ENCODE measurements around the gene WWC2.

The WWC2 gene

DNA sequence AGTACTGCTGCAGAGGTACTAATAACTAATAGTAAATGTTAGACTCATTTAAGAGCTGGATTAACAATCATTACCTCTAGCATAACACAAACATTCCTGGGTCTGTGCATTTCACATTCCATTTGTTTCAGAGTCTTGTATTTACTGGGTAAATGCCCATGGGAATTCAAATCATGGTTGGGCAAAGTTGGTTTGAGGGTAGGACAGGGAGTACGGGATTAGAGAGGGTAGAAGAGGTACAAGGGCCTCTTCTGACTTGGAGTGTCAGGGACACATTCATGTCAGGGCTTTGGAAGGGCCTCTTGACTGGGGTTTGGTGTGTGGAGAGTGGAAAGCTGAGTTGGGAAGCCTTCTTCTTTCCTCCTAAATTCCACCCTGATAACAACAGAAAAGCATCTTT is 65.9 kb downstream of the WWC2 start:
- in situ Hi-C loops (cut with HindIII; ENCODE audit: low sequenced_read_pairs), result no loop called here

DNA sequence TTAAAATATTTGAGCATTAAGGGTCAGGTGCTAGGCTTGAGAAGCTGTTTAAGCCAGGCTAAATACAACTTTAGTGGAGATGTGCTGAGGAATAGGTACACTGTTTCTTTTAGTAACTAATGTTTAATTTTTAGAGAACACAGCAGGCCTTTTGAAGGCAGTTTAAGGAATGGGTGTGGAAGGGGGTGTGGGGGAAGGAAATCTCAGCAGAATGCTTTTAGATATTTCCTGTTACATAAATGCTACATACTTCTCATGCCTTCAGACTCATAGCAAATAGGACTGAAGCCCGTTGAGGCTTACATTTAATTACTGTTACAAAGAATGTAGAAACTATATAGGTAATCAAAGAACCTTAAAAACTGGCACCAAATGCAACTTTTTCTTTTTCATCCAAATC is 66.3 kb downstream of the WWC2 start:
- in situ Hi-C loops (cut with HindIII; ENCODE audit: low sequenced_read_pairs), result no loop called here

DNA sequence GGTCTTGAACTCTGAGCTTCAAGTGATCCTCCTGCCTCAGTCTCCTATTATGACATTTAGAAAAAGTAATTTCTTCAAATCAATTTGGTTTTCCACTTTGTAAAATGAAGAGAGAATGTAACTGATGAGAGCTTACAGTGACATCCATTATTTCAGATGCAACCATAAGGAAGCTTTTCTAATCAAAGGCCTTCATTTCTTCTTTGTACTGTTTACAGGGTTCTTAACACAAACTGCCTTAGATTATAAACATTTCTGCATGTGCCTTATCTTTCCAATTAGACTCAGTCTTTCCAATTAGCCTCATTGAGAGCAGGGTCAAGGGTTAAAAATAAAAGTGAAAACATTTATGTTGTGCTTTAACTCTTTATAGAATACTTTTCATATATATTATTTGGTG is 71.8 kb downstream of the WWC2 start:
- in situ Hi-C loops (cut with HindIII; ENCODE audit: low sequenced_read_pairs), result no loop called here

DNA sequence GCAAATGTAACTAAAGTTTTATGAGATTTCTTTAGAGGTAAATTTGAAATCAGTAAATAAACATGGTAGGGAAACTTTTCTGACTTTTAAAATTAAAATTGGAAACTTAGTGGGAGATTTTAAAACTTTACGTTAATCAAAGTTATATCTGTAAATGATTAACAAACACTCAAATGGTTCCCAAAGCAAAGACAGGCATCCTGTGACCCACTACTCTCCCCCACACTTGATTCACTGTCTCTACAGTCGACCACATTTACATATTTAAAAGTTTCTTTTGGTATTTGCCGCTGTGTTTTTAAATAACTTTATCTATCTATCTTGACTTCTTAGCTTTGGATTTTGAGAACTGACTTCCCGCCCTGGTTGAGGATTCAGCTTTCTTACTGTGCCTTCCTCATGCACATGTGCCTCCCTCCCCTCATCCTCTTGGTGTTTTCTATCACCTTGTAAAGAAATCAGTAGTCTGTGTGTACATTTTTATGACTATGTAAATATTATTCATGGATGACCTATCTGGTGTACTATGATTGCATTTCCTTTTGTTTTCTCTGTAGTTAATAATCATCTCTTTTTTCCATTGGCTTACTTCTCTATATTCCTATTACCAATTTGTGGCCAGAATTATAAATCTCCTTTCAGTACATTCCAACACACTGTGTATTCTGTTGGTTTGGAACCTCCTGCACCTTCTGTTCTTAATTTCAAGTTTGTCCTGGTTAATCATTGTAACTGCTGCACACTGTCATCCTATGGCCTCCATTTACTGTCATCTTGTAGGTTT is 72.6 kb downstream of the WWC2 start:
- in situ Hi-C loops (cut with HindIII; ENCODE audit: low sequenced_read_pairs), result no loop called here

DNA sequence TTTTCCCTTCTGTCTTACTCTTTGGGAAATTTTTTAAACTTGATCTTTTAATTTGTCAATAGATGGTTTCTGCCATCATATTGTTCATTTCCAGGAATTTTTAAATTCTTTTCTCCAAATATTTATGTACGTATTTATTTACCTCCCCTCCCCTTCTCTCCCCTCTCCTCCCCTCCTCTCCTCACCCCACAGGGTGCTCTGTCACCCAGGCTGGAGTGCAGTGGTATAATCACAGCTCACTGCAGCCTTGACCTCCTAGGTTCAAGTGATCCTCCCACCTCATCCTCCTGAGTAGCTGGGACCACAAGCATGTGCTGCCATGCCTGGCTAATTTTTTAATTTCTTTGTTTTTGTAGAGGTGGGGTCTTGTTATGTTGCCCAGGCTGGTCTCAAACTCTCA is 73.8 kb downstream of the WWC2 start:
- in situ Hi-C loops (cut with HindIII; ENCODE audit: low sequenced_read_pairs), result no loop called here

DNA sequence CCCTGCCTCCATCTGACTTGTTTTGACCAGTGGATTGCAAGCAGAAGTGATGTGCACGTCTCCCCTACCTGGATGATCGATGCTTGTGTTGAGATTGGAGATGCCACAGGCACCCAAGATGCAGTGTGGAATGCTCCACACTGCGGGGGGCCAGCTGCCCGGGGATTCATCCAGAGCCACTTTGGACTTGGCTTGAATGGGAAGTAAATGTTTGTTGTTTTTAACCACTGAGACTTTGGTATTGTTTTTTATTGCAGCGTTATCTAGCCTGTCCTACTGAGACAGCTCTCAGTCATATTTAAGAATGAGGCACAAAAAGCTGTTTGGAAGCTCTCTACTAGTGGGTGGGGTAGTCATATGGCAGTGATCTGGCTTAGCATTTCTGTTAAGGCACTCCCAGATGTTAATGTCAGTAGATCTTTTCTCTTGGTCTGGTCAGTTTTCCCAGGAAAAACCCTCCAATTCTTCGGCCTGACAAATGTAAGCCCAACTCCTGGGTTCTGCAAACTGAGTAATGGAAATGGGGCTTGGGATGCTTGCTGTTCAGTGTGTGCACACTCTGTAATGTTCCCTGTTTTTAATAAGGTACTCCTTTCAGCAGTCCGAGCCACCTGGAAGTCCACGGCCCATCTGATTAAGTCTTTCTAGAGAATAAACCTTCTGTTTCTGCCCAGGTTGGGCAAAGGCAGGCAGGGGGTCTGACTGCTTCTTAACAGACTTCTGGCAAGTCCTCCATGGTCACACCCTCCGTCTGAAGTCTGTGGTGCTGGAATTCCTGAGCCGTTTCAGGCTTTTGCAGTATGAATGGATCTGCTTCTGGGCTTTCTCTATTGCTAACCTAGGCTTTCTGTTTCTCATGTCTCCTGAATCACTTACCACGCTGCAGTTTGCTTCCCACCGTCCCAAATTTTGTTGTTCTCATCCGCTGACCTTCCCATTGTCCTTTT is 74.8 kb downstream of the WWC2 start:
- in situ Hi-C loops (cut with HindIII; ENCODE audit: low sequenced_read_pairs), result no loop called here

DNA sequence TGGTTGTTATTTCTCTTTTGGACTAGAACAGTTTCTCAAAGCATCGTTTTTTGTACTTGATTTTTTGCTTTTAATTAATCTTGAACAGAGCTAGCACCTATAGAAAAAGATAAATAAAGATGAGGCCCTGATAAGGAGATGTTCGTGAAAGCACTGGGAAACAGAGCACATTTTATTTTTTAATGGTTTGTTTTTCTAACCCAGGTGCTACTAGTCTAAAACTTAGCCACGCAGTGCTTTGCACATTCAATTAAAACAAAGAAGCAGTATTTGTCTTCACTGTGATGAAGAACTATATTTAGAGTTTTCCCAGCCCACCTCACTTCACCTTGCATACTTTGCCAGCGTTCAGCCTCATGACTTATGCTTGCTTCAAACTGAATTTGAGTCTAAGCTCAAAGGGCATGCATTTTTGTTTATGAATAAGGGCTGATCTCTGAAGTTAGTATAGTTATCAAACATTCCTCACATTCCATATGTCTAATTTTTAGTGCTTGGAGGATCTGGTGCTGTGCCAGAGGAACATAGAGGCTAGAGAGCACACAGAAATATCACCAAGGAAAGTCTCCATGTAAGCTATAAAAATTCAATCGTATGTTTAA is 76.7 kb downstream of the WWC2 start:
- in situ Hi-C loops (cut with HindIII; ENCODE audit: low sequenced_read_pairs), result no loop called here

DNA sequence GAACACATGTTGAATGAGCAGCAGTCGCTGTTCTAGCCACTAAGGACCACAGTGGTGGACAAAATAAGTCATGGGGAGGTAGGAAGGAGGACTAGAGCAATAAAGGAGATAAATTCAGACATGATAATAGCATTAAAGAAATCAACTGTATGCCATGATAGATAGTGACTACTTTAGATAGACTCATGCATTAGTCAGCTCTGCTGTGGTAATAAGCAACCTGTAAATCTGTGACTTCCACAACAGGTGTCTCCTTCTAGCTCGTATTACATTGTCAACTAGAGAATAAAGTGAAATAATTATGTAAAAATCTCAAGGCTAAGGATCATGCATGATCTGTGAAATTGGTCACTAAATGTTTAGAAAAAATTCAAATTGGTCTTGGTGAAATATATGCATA is 77.9 kb downstream of the WWC2 start:
- in situ Hi-C loops (cut with HindIII; ENCODE audit: low sequenced_read_pairs), result no loop called here

DNA sequence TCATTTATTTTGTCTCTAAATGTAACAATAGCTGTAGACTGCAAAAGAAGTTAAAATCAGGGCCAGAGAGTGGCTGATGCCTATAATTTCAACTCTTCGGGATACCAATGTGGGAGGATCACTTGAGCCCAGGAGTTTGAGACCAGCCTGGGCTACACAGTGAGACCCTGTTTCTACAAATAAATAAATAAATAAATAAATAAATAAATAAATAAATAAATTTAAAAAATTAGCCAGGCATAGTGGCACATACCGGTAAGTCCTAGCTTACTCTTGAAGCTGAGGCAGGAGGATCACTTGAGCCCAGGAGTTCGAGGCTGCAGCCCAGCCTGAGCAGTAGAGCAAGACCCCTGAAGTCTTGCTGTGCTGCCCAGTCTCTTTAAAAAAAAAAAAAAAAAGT is 79.1 kb downstream of the WWC2 start:
- in situ Hi-C loops (cut with HindIII; ENCODE audit: low sequenced_read_pairs), result no loop called here

DNA sequence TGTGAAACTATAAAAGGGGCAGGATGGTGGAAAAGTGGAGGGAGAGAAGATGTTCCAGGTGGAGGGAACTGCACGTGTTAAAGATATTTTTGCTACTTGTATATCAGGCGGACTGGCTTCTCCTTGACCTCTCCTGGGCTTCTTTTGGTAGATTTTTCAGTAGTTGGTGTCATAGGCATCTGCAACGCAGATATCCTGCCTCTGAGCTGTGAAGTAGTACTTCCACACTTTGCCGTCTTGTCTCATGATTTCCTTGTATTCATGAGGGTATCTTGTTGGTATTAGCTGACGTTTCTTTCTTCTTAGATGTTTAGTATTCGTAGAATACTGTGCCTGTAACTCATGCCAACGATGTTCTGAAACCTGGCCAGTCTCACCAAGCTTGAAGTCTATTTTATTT is 81.0 kb downstream of the WWC2 start:
- in situ Hi-C loops (cut with HindIII; ENCODE audit: low sequenced_read_pairs), result no loop called here

DNA sequence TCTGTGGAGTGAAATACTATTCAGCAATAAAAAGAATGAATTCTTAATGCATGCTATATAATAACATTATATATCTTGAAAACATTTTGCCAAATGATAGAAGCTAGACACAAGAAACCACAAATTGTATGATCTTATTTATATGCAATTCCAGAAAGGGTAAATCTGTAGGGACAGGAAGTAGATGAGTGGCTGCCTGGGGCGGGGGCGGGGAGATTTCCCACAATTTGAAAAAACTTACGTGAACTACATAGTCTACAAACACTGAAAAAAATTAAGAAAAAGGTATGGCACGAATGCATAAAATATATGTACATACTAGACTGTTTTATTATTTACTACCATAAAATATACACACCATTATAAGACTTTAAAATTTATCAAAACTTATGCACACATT is 81.6 kb downstream of the WWC2 start:
- in situ Hi-C loops (cut with HindIII; ENCODE audit: low sequenced_read_pairs), result no loop called here

DNA sequence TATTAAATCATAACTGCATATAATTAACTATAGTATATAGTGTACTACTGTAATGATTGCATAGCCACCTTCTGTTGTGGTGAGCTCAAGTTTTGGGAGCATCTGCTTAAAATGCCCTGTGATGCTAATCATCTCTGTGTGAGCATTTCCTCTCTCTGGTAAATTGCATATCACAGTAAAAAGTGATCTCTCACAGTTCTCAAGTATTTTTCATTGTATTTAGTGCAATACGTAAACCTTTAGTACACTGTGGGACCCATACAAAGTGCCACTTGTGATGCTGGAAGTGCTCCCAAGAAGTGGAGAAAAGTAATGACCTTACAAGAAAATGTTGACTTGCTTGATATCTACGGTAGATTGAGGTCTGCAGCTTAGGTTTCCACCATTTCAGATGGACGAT is 82.0 kb downstream of the WWC2 start:
- in situ Hi-C loops (cut with HindIII; ENCODE audit: low sequenced_read_pairs), result no loop called here

DNA sequence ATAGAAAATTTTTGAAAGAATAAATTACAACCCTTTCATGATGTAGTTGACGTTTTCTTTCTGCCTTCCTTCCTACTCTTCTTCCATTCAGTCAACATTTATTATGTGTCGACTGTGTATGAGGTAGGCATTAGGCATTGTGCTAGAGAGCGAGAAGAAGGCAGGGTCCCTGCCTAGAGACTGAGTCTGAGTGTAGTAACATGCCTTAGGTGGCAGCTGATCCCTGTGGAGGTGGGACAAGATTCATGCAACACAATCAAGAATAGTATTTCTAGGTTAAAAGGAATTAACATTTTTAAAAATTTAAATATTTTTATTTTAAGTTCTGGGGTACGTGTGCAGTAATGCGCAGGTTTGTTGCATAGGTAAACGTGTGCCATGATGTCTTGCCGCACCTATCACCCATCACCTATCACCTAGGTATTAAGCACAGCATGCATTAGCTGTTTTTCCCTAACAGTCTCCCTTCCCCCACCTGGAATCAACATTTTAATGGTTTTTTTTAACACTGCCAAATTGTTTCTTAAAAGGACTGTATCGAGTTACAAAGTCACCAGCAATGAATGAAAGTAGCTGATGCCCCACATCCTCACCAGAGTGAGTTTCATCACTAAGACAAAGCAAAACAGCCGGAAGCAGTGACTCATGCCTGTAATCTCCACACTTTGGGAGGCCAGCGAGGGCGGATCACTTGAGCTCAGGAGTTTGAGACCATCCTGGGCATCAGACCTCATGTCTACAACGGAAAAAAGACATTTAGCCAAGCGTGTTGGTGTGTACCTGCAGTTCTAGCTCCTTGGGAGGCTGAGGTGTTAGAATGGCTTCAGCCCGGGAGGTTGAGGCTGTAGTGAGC is 84.0 kb downstream of the WWC2 start:
- in situ Hi-C loops (cut with HindIII; ENCODE audit: low sequenced_read_pairs), result no loop called here

DNA sequence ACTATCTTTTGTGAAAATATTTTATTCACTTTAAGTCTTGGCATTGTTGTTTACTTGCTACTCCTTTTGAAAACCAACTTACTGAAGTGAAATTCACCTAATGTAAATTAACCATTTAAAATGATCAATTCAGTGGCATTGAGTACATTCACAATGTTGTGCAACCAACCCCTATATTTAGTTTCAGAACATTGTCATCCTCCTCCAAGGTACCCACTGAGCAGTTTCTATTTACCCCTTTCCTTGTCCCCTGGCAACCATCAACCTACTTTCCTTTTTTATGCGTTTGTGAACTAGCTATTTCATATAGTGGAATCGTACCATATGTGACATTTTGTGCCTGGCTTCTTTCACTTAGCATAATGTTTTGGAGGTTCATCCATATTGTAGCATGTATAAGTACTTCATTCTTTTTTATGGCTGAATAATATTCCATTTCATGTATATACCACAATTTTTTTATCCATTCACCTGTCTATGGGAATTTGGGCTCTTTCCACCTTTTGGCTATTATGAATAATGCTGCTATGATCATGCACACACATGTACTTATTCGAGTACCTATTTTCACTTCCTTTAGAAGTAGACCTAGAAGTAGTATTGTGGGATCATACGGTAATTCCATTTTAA is 85.0 kb downstream of the WWC2 start:
- in situ Hi-C loops (cut with HindIII; ENCODE audit: low sequenced_read_pairs), result no loop called here

DNA sequence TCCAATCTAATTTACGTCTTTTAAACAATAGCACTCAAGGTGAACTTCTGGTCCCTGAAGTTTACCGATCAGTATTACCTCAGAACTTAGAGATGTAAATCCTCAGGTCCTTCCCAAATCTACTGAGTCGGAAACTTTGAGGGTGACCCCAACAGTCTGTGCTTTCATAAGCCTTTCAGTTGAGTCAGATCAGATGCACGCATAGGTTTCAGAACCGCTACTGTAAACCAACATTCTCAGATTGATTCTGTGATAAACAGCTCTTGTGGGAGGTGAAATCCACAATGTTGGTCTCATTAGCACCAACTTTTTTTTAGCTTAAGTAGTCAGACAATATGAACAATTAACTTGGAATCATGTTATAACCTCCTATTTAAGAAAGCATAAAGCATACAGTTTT is 86.0 kb downstream of the WWC2 start:
- in situ Hi-C loops (cut with HindIII; ENCODE audit: low sequenced_read_pairs), result no loop called here

DNA sequence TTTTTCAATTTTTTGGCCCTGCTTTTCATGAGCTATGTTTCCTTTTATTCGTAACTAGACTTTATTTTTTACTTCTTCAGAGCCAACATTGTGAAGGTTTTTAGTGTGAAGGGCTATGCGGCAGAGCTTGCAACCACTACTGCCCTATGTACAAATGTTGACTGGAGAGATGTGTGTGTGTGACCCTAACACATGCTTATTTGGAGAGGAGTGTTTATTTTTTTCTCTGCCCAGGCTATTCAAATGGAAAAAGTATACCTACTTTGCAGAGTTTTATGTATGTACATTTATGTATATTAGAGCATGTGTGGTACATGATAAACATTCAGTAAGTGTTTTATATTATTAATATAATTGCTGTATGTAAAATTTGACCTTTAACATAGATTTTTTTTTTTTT is 86.5 kb downstream of the WWC2 start:
- in situ Hi-C loops (cut with HindIII; ENCODE audit: low sequenced_read_pairs), result no loop called here

DNA sequence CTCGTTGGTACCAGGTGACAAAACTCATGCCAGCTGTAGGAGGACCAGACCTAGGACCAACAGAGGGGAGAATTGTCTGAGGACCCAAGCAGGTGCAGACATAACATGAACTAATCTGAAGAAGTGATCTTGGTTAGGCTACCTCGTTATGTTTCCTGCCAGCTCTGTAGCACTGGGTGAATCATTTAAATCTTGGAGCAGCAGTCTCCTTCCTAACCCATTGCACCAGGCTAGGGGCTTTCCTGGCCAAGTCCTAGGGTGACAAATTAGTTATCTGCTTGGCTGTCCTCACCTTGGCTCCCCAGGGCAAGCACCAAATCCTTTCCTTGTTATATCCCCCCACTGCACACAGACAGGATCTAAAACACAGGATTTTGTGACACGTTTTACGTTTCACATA is 87.8 kb downstream of the WWC2 start:
- in situ Hi-C loops (cut with HindIII; ENCODE audit: low sequenced_read_pairs), result no loop called here

DNA sequence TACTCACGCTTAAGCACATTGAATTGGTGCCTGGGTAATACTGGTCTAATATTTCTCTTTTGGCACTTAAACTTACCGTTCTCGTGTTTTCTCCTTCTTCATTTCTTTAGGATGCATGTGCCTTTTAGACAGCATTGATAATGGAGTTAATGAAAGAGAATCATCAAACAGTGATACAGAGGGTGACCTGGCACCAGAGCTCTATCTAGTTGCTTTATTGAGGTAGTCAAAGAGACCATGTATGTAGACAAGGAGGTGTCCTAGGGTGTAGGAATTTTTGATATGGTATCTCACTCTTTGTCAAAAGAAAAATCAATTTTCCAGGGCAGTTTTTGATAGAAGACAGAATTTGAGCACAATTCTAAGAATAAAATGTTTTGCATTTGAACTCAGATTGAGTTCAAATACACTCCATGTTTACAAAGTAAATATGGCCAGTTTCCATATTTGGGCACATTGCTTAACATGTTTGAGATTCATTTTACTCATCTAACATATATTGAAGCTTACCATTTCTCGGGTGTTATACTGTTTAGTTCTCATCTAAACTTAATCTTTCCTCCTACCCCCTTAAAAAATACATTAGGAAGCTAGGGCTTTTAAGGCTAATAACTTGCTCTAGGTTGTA is 92.0 kb downstream of the WWC2 start:
- in situ Hi-C loops (cut with HindIII; ENCODE audit: low sequenced_read_pairs), result no loop called here

DNA sequence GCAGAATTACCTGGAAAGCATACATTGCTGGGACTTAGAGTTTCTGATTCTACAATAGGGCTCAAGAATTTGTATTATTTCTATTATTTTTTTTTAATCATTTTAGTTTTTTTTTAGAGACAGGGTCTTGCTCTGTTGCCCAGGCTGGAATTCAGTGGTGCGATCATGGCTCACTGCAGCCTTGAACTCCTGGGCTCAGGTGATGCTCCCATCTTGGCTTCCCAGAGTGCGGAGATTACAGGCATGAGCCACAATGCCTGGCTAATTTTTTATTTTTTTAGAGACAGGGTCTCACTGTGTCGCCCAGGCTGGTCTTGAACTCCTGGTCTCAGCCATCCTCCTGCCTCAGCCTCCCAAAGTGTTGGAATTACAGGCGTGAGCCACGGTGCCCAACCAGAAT is 92.6 kb downstream of the WWC2 start:
- in situ Hi-C loops (cut with HindIII; ENCODE audit: low sequenced_read_pairs), result no loop called here

DNA sequence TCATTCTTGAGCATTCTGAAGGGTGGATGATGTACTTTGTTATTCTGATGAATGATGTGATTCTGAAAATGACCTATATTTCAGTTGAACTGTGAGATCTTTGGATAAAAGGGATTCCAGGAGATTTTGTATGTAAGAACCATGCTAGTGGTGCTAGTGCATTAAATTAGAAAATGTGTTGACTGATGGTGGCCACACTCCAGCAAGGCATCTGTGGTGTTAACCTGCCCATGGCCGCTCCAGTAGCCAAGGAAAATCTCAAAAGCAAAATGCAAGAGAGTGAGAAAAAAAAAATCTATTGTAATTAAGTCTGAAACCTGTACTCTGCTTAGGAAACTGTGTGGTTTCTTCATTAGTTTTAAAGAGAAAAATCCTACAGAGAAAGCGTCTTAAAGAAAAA is 93.5 kb downstream of the WWC2 start:
- in situ Hi-C loops (cut with HindIII; ENCODE audit: low sequenced_read_pairs), result no loop called here
